ENCODE results near the gene KIAA0040.

GRCh38 chr1:175218786-175219434, 26.3 kb upstream of the KIAA0040 start:
- TF ChIP-seq CTCF (IDR thresholded peaks at IDR 0.05; ENCODE audit: low read depth, low read length, missing input control) (no peak), TAF1 (conservative IDR thresholded peaks at IDR 0.05) (no peak), FOXA1 (IDR thresholded peaks at IDR 0.05) (no peak), GABPA (IDR thresholded peaks at IDR 0.05 in 1 of 2, conservative IDR thresholded peaks at IDR 0.05 in 1 of 2) (no peak), ATF3 (IDR thresholded peaks at IDR 0.05) (no peak), HNF4A (conservative IDR thresholded peaks at IDR 0.05) (no peak), SP1 (IDR thresholded peaks at IDR 0.05) (no peak), ZBTB33 (IDR thresholded peaks at IDR 0.05) (no peak)
